ENCODE measurements around the gene DUSP7.

DNA sequence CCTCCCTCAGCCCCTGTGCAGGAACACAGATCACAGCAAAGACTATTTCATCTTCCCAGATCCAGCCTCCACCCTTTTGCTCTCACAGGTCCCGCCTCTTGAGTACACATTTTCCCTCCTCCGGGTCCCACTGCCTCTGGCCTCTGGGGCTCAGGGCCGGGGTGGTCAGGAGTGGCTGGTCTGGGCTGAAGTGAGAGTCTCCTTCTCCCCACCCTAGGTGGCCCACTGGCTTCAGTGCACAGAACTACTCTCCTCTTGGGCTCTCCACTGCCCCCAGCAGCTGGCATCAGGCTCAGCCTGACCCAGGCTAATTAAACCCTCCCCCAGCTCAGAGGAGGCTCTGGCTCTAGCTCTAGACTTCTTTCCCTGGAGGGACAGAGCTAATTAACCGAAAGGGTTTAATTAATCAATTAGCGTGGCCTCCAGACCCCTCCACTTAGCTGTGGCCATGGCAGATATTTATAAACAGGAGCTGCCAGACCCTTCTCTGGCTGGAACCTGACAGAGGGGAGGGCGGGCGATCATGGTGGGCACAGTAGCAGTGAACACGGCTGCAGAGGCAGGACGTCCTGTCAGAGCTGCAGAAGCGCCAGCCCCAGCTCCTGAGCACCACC is 15.1 kb downstream of the DUSP7 start:
- TF ChIP-seq, protein P1, sequence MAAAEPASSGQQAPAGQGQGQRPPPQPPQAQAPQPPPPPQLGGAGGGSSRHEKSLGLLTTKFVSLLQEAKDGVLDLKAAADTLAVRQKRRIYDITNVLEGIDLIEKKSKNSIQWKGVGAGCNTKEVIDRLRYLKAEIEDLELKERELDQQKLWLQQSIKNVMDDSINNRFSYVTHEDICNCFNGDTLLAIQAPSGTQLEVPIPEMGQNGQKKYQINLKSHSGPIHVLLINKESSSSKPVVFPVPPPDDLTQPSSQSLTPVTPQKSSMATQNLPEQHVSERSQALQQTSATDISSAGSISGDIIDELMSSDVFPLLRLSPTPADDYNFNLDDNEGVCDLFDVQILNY (CRISPR knock-in tag; IDR thresholded peaks at IDR 0.05), result no peak
- TF ChIP-seq, protein P2, sequence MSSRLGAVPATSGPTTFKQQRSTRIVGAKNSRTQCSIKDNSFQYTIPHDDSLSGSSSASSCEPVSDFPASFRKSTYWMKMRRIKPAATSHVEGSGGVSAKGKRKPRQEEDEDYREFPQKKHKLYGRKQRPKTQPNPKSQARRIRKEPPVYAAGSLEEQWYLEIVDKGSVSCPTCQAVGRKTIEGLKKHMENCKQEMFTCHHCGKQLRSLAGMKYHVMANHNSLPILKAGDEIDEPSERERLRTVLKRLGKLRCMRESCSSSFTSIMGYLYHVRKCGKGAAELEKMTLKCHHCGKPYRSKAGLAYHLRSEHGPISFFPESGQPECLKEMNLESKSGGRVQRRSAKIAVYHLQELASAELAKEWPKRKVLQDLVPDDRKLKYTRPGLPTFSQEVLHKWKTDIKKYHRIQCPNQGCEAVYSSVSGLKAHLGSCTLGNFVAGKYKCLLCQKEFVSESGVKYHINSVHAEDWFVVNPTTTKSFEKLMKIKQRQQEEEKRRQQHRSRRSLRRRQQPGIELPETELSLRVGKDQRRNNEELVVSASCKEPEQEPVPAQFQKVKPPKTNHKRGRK (CRISPR knock-in tag; IDR thresholded peaks at IDR 0.05; ENCODE audit: borderline replicate concordance), result no peak
- TF ChIP-seq ESRRA (CRISPR knock-in tag; IDR thresholded peaks at IDR 0.05; ENCODE audit: borderline replicate concordance), result no peak
- TF ChIP-seq, protein P3, sequence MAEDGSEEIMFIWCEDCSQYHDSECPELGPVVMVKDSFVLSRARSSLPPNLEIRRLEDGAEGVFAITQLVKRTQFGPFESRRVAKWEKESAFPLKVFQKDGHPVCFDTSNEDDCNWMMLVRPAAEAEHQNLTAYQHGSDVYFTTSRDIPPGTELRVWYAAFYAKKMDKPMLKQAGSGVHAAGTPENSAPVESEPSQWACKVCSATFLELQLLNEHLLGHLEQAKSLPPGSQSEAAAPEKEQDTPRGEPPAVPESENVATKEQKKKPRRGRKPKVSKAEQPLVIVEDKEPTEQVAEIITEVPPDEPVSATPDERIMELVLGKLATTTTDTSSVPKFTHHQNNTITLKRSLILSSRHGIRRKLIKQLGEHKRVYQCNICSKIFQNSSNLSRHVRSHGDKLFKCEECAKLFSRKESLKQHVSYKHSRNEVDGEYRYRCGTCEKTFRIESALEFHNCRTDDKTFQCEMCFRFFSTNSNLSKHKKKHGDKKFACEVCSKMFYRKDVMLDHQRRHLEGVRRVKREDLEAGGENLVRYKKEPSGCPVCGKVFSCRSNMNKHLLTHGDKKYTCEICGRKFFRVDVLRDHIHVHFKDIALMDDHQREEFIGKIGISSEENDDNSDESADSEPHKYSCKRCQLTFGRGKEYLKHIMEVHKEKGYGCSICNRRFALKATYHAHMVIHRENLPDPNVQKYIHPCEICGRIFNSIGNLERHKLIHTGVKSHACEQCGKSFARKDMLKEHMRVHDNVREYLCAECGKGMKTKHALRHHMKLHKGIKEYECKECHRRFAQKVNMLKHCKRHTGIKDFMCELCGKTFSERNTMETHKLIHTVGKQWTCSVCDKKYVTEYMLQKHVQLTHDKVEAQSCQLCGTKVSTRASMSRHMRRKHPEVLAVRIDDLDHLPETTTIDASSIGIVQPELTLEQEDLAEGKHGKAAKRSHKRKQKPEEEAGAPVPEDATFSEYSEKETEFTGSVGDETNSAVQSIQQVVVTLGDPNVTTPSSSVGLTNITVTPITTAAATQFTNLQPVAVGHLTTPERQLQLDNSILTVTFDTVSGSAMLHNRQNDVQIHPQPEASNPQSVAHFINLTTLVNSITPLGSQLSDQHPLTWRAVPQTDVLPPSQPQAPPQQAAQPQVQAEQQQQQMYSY (CRISPR knock-in tag; IDR thresholded peaks at IDR 0.05), result no peak
- TF ChIP-seq, protein P4, sequence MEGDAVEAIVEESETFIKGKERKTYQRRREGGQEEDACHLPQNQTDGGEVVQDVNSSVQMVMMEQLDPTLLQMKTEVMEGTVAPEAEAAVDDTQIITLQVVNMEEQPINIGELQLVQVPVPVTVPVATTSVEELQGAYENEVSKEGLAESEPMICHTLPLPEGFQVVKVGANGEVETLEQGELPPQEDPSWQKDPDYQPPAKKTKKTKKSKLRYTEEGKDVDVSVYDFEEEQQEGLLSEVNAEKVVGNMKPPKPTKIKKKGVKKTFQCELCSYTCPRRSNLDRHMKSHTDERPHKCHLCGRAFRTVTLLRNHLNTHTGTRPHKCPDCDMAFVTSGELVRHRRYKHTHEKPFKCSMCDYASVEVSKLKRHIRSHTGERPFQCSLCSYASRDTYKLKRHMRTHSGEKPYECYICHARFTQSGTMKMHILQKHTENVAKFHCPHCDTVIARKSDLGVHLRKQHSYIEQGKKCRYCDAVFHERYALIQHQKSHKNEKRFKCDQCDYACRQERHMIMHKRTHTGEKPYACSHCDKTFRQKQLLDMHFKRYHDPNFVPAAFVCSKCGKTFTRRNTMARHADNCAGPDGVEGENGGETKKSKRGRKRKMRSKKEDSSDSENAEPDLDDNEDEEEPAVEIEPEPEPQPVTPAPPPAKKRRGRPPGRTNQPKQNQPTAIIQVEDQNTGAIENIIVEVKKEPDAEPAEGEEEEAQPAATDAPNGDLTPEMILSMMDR (IDR thresholded peaks at IDR 0.05), result no peak
- no peak for TF ChIP-seq ZNF317 (CRISPR knock-in tag; IDR thresholded peaks at IDR 0.05; ENCODE audit: borderline replicate concordance, low read depth)
- no peak for TF ChIP-seq JUN (CRISPR knock-in tag; IDR thresholded peaks at IDR 0.05)
- no peak for TF ChIP-seq ZNF396 (CRISPR knock-in tag; IDR thresholded peaks at IDR 0.05; ENCODE audit: borderline replicate concordance)
- TF ChIP-seq FOXJ3 (CRISPR knock-in tag; IDR thresholded peaks at IDR 0.05; ENCODE audit: borderline replicate concordance), result no peak
- no peak for TF ChIP-seq TEAD4 (CRISPR knock-in tag; IDR thresholded peaks at IDR 0.05)
- TF ChIP-seq, protein P5, sequence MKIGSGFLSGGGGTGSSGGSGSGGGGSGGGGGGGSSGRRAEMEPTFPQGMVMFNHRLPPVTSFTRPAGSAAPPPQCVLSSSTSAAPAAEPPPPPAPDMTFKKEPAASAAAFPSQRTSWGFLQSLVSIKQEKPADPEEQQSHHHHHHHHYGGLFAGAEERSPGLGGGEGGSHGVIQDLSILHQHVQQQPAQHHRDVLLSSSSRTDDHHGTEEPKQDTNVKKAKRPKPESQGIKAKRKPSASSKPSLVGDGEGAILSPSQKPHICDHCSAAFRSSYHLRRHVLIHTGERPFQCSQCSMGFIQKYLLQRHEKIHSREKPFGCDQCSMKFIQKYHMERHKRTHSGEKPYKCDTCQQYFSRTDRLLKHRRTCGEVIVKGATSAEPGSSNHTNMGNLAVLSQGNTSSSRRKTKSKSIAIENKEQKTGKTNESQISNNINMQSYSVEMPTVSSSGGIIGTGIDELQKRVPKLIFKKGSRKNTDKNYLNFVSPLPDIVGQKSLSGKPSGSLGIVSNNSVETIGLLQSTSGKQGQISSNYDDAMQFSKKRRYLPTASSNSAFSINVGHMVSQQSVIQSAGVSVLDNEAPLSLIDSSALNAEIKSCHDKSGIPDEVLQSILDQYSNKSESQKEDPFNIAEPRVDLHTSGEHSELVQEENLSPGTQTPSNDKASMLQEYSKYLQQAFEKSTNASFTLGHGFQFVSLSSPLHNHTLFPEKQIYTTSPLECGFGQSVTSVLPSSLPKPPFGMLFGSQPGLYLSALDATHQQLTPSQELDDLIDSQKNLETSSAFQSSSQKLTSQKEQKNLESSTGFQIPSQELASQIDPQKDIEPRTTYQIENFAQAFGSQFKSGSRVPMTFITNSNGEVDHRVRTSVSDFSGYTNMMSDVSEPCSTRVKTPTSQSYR (CRISPR knock-in tag; IDR thresholded peaks at IDR 0.05), result no peak
- TF ChIP-seq, protein P6, sequence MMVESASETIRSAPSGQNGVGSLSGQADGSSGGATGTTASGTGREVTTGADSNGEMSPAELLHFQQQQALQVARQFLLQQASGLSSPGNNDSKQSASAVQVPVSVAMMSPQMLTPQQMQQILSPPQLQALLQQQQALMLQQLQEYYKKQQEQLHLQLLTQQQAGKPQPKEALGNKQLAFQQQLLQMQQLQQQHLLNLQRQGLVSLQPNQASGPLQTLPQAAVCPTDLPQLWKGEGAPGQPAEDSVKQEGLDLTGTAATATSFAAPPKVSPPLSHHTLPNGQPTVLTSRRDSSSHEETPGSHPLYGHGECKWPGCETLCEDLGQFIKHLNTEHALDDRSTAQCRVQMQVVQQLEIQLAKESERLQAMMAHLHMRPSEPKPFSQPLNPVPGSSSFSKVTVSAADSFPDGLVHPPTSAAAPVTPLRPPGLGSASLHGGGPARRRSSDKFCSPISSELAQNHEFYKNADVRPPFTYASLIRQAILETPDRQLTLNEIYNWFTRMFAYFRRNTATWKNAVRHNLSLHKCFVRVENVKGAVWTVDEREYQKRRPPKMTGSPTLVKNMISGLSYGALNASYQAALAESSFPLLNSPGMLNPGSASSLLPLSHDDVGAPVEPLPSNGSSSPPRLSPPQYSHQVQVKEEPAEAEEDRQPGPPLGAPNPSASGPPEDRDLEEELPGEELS (CRISPR knock-in tag; IDR thresholded peaks at IDR 0.05), result no peak
- TF ChIP-seq ZNF232 (CRISPR knock-in tag; IDR thresholded peaks at IDR 0.05), result no peak
- TF ChIP-seq, protein P7, sequence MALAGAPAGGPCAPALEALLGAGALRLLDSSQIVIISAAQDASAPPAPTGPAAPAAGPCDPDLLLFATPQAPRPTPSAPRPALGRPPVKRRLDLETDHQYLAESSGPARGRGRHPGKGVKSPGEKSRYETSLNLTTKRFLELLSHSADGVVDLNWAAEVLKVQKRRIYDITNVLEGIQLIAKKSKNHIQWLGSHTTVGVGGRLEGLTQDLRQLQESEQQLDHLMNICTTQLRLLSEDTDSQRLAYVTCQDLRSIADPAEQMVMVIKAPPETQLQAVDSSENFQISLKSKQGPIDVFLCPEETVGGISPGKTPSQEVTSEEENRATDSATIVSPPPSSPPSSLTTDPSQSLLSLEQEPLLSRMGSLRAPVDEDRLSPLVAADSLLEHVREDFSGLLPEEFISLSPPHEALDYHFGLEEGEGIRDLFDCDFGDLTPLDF (CRISPR knock-in tag; IDR thresholded peaks at IDR 0.05), result no peak

Data from WTC11 (cell line).